Lower leg skin (tissue), 3 donors: ENCODE measurements around the gene BRD7.

ENCODE experiments used
- CTCF ChIP-seq, 3 donors: fragments of 450-650 bp; IDR thresholded peaks; one replicate each; pipeline ENCODE4 v1.5.1; 2016; ENCODE audit warnings: antibody characterized with exemption in 3 of 3, mild to moderate bottlenecking in 3 of 3, moderate library complexity in 2 of 3
- POLR2A ChIP-seq, 2 donors: fragments of 450-650 bp; IDR thresholded peaks; one replicate each; pipeline ENCODE4 v1.6.1; 2016 to 2017; ENCODE audit warnings: antibody characterized with exemption in 2 of 2, mild to moderate bottlenecking in 1 of 2, moderate library complexity in 1 of 2

DNA sequence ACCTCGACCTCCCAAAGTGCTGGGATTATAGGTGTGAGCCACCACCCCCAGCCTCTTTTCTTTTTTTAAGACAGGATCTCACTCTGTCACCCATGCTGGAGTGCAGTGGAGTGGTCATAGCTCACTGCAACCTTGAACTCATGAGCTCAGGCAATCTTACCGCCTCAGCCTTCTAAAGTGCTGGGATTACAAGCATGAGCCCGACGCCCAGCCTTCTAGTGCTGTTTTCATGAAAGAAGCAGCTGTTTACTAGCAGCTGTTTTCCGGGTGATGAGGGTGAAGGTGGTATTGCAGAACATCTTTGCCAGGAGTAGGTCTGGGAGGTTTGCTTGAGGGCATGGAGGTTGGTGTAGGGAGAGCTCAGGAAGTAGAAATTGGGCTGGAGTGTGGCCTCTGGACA is 100.4 kb downstream of the BRD7 start:
- no peak for TF ChIP-seq CTCF (IDR thresholded peaks at IDR 0.05)
- TF ChIP-seq POLR2A (IDR thresholded peaks at IDR 0.05) = no peak
